ENCODE measurements around the gene CHCHD6.

GRCh38 chr3:126866175-126866759 lies 162.2 kb downstream of the CHCHD6 start:
- TF ChIP-seq CTCF (IDR thresholded peaks at IDR 0.05) (no peak), MYBL2 (CRISPR knock-in tag; IDR thresholded peaks at IDR 0.05) (no peak), FOXP1 (CRISPR knock-in tag; IDR thresholded peaks at IDR 0.05; ENCODE audit: borderline replicate concordance) (no peak), ZNF121 (CRISPR knock-in tag; IDR thresholded peaks at IDR 0.05) (no peak), MAX (CRISPR knock-in tag; IDR thresholded peaks at IDR 0.05) (no peak), NFYB (CRISPR knock-in tag; conservative IDR thresholded peaks at IDR 0.05; ENCODE audit: low read depth) (no peak), TP53 (CRISPR knock-in tag; IDR thresholded peaks at IDR 0.05) (no peak), ARID4B (CRISPR knock-in tag; IDR thresholded peaks at IDR 0.05; ENCODE audit: borderline replicate concordance) (no peak), ZNF263 (CRISPR knock-in tag; IDR thresholded peaks at IDR 0.05; ENCODE audit: low read depth) (no peak), EMX1 (CRISPR knock-in tag; IDR thresholded peaks at IDR 0.05) (no peak), SP1 (CRISPR knock-in tag; conservative IDR thresholded peaks at IDR 0.05) (no peak), CREM (CRISPR knock-in tag; IDR thresholded peaks at IDR 0.05) (no peak), FOXJ3 (CRISPR knock-in tag; IDR thresholded peaks at IDR 0.05; ENCODE audit: borderline replicate concordance) (no peak), ZNF281 (CRISPR knock-in tag; IDR thresholded peaks at IDR 0.05) (no peak)

Data from WTC11 (cell line).